Activated gamma-delta T cell treated with anti-CD3 and anti-CD28 coated beads, Interleukin-2, amount 50 U/mL, for 16 hours (primary cell): ENCODE data around the gene RBP3.

Source experiments
- DNase-seq: peaks from one replicate; pipeline ENCODE4 v3.0.0-alpha.2; 2020; ENCODE audit warnings: low read depth

RBP3 gene

GRCh38 chr10:47359101-47359500 lies 10.9 kb downstream of the RBP3 start:
- no peak for DNase-seq

DNA sequence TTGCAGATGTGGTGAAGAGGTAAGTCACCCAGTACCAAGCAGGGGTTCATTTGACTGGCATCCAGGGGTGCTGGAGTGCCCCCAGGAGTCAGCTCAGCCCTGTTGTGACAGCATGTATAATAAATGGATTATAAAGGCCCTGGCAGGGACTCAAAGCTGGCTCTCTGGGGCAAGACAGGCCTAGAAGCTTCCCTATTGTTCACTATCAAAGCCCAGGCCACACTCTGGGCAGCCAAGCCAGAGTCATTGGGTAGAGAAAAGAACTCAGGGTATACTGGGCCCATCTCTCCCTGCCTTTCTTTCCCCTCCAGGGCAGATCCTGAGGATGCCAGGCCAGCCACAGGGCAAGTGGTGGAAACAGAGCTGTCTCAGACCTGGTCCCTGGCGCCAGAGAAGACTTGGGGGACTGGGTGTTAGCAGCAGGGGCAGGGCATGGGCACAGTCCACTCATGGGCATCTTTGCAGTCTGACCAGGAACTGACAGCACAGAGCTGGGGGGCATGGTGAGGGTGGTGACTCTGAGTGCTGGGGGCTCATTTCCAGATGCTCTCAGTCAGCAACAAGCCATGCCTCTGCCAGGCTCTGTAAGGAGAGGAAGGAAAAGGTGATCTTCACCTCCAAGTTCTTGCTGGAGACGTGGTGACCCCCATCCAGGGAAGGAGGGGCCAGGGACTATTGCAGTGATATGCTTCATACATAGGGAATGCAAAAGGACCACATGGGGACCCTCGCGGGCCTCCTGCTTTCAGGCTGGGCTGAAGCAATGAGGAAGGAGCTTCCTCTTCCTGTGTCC lies 11.7 kb downstream of the RBP3 start:
- no peak for DNase-seq

GRCh38 chr10:47360419-47361040 lies 12.4 kb downstream of the RBP3 start:
- DNase-seq: no peak

- no peak for DNase-seq
These were observed 13.1 kb downstream of the RBP3 start for GRCh38 chr10:47361293-47361692.

- DNase-seq: no peak
These were observed 14.0 kb downstream of the RBP3 start for GRCh38 chr10:47362199-47362598.

DNA sequence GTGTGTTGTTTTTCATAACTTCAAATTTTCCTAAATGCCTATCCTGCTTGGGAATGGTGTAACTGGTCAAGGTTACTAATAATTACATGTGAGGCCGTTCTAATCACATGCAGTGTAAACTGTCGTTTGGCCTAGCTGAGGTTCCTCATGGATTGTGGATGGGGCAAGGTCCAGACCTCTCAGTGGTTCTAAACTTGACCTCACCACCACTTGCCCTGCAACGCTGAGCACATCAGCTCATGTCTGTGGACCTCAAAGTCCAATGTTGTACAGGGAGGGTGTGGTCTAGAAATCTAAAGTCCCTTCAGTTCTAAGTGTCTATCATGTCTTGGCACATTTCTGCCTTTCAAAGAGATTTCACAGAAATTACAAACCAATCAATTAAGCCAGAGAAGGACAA lies 15.6 kb downstream of the RBP3 start:
- no peak for DNase-seq

DNA sequence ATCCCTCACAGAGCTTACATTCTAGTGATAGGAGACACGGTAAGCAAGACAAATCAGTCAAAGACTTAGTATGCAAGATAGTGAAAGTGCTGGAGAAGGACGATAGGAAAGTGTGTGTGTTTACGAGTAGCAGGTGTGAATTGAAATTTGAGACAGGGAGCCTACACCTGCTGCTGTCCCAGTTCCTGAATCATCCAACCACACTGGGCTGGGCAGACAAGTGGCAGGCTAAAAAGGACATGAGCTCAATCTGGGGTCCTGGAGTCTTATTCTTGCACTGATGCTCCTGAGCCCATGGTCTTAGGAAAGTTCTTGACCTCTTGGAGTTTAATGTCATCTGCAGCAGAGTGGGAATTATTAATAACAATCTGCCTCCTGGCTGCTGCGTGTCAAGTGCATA lies 16.2 kb downstream of the RBP3 start:
- DNase-seq: no peak

GRCh38 chr10:47364911-47365310 lies 16.7 kb downstream of the RBP3 start:
- DNase-seq: no peak

GRCh38 chr10:47365431-47366180 lies 17.4 kb downstream of the RBP3 start:
- no peak for DNase-seq

GRCh38 chr10:47366181-47366631 lies 18.0 kb downstream of the RBP3 start:
- DNase-seq: no peak

GRCh38 chr10:47366731-47367460 lies 18.7 kb downstream of the RBP3 start:
- no peak for DNase-seq

DNA sequence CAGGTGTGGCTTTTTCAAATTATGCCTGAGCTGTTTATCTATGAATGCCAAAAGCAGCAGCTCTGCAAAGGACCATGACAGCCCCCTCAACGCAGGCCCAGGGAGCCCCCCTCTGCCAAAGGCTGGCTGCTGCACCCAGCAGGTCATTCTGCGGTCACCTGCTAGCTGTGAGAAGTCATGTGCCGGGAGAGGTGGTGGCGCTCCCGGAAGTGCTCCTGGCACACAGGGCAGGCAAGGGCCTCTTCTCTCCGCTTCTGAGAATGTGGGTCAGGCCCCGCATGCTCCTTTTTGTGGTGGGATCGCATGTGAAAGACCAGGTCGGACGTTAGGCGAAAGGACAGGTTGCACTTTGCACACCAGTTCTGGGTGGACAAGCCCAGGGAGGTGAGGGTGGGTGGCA lies 19.5 kb downstream of the RBP3 start:
- no peak for DNase-seq

DNA sequence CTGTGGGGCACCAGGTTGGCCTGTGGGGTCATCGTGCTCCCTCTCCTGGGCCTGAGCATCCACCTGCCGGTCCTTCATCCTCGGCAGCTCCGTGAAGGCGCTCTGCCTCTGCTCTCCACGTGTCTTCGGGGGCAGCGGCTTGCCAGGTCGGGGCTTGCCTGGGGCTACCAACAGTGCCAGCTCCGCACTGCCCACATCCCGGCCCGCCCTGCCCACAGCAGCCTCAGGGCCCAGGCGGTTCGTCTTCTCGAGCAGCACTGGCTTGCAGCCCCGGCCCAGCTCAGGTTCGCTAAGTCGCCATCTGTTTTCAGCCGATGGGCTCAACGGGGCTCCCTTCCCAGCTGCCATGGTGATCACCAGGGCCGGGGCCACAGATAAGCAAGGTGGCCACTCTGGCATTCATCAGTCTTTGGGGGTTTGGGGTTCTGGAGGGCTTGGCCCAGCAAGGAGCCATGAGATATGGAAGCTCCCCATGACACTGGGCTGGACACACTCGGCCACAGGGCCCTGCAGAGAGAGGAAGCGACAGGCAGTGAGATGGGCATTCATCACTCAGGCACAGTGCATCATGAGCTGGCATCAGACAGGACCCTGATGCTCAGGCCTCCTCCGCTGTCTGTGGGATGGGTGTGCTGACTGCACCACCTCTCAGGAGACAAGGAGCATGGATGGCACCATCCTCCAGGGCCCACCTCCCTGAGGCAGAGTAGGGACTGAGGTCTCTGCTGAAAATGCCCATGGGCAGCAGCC lies 20.4 kb downstream of the RBP3 start:
- no peak for DNase-seq

DNA sequence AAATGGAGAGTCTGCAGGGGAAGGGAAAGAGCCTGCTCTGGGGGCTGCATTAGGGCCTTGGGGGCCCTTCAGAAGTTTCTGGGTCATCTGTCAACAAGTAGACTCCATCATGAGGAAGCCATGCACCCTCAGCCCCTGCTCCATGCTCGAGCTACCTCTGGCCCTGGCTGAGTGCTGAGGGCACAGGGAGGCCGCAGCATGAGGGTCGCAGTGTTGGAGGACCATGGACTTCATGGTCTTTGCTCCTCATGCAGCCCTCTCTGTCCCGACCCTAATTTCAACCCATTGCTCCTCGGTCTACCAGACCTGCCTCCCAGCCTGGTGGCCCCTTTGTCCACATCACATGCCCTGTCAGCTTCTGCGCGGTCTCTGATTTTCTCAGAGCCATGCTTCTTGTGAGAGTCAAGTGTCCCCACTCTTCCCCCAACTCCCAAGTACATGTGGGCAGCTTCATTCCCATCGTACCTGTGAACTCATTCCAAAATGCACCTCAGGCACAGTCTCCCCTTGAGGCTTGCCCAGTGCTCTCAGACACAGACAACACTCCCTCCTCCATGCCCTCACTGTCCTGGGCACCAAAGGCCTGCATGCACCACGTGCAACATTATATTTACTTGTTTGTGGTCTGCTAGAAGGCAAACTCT lies 21.2 kb downstream of the RBP3 start:
- DNase-seq: no peak

- no peak for DNase-seq
These were observed 22.0 kb downstream of the RBP3 start for GRCh38 chr10:47370015-47370767.

DNA sequence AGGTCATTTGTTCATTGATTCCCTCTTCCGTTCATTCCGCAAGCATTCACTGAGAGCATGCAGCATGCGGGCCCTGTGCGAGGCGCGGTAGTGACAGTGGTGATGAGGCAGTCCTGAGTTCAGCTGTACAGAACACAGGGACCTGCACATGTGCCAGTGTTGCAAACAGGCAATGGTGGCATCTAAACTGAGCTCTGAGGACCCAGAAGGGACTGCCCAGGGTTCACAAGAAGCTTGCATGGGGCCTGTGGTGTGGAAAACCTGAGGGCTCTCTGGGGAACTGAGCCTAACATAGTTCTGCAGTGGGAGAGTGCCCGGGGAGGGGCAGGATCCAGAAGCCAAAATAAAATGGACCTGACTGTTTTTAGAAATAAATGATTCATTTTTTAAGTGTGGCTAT lies 22.7 kb downstream of the RBP3 start:
- DNase-seq: no peak

- DNase-seq: no peak
These were observed 23.7 kb downstream of the RBP3 start for GRCh38 chr10:47371629-47372485.

- no peak for DNase-seq
These were observed 24.6 kb downstream of the RBP3 start for GRCh38 chr10:47372726-47373125.
